GM21723 (cell line): ENCODE measurements around the gene CNTNAP1.

ENCODE experiments used
- ATAC-seq: cut with Tn5 transposase; IDR thresholded peaks from one replicate; pipeline ENCODE4 v1.9.1; 2021; ENCODE audit warnings: mild to moderate bottlenecking, moderate library complexity; ENCODE audit not compliant: unreplicated experiment

The CNTNAP1 gene

DNA sequence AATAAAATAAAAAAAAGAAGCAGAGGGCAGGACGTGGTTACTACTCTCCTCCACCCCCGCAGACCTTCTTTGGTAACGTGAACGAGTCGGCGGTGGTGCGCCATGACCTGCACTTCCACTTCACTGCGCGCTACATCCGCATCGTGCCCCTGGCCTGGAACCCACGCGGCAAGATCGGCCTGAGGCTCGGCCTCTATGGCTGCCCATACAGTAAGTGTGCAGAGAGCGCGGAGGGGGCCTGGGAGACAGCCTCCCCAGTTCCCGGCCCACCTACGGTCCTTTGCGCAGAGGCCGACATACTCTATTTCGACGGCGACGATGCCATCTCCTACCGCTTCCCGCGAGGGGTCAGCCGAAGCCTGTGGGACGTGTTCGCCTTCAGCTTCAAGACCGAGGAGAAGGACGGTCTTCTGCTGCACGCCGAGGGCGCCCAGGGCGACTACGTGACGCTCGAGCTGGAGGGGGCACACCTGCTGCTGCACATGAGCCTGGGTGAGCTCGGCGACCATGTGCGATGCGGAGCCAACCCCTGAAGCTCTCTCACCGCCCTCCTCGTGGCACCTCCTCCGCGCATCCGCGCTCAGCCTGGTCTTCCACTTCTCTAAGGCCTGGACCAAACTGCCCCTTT, 2.7 kb downstream of the CNTNAP1 start:
- no peak for ATAC-seq

DNA sequence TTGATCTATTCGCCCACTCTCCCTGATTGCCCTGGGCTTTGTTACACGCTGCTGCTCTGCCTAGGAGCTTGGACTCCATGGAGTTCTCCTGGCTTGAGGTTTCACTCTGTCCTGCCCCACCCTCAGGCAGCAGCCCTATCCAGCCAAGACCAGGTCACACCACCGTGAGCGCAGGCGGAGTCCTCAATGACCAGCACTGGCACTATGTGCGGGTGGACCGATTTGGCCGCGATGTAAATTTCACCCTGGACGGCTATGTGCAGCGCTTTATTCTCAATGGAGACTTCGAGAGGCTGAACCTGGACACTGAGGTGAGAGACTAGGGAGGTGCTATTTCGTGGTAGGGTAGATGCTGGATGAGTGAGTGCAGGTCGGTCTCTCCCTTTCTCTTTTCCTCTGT, 3.5 kb downstream of the CNTNAP1 start:
- no peak for ATAC-seq

- no peak for ATAC-seq
These were observed 4.3 kb downstream of the CNTNAP1 start for GRCh38 chr17:42686520-42687128.

DNA sequence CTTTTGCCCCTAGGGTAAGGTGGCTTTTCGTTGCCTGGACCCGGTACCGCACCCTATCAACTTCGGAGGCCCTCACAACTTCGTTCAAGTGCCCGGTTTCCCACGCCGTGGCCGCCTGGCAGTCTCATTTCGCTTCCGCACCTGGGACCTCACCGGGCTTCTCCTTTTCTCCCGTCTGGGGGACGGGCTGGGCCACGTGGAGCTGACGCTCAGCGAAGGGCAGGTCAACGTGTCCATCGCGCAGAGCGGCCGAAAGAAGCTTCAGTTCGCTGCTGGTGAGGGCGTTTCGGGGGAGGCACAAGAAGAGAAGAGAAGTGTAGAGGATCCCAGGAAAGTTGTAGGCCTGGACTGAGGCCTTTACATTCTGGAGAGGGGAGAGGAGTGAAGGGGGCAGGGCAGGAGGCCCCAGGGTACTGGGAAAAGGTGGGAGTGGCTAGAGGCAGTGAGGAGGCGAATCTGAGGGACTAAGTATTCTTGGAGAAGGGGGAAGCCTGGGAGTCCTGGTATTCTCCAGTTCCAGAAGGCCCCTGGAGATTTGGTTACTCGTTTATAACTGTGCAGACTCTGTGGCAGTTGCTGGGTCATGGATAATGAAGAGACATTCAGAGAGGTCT, 5.5 kb downstream of the CNTNAP1 start:
- no peak for ATAC-seq

DNA sequence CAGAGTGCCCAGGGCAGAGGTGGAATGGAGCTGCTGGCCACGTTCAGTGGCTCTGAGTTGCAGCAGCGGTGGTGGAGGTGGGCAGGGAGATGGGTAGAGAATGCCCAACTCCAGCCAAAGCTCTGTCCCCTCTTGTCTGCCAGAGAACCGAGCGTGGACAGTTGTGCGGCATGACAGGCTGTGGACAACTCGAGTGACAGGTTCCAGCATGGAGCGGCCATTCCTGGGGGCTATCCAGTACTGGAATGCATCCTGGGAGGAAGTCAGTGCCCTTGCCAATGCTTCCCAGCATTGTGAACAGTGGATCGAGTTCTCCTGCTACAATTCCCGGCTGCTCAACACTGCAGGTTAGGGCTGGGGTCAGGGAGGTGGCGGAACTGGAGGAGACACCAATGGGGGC, 8.3 kb downstream of the CNTNAP1 start:
- no peak for ATAC-seq

GRCh38 chr17:42691021-42691545, 8.8 kb downstream of the CNTNAP1 start:
- no peak for ATAC-seq

DNA sequence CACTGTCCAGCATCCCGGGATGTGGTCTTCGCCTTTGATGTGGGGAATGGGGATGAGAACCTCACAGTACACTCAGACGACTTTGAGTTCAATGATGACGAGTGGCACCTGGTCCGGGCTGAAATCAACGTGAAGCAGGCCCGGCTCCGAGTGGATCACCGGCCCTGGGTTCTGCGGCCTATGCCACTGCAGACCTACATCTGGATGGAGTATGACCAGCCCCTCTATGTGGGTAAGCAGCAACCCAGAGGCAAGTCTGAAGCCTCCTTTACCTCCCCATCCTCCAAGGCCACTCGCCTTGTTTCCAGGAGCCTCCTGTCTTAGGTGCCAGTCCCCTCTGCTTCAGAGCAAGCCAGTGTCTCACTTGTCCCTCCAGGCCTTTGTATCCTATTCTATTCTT, 10.2 kb downstream of the CNTNAP1 start:
- no peak for ATAC-seq

DNA sequence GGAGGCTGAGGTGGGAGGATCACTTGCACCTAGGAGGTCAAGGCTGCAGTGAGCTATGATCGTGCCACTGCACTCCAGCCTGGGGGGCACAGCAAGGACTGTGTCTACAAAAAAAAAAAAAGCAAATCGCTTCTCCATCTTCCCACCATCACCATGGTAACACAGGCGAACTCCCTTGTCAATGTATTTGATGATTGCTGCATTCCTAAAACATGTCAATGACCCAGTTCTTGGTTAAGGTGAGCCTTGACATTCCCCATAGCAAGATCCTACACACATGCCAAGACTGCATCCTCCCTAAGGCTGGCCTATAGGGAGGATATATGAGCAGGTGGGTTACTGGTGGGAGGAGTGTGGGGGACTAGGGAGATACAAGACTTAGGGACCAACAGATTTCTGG, 12.2 kb downstream of the CNTNAP1 start:
- no peak for ATAC-seq

GRCh38 chr17:42695500-42695899, 13.2 kb downstream of the CNTNAP1 start:
- ATAC-seq = no peak

GRCh38 chr17:42697108-42697811, 14.9 kb downstream of the CNTNAP1 start:
- no peak for ATAC-seq

DNA sequence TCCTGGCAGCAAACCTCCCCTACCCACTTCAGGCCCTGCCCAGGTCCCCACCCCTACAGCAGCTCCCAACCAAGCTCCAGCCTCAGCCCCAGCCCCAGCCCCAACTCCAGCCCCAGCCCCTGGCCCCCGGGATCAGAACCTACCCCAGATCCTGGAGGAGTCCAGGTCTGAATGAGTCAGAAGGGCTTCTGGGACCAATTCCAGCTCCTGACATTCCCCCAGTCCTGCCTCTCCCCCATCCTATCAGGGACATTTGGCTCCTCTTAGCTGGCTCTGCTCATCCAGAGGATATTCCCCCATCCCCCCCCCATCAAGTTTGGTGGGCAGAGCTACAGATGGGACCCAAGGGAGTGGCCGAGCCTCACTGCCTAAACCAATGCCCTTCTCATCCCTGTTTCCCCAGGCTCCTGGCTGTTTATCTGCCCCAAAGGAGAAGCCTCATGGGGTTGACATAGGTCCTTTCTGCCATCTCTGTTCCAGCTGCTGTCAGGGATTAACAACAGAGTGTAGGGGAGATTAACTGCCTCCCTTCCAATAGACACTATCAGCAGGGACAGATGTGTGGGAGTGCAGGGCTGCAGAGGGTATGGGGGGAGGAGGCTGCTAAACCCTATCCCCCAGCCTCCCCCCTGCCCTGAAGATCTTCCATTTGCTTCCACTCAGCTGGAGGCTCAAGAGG, 16.5 kb downstream of the CNTNAP1 start:
- no peak for ATAC-seq

DNA sequence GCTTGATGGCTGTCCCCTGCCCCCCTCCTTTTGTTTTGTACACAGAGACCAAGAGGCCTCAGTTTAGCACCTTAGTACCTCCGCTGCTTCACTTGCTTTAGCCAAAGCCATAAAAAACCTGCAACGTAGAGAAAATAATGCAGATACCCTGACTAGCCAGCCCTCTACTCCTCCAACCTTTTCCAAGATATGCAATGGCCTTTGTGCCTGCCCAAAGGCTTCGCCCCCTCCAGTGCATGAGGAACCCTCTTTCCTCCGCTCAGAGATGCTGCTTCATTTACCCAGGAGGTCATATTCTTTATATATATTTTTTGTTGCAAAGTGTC, 17.0 kb downstream of the CNTNAP1 start:
- no peak for ATAC-seq

GRCh38 chr17:42700586-42701289, 18.4 kb downstream of the CNTNAP1 start:
- ATAC-seq = no peak

GRCh38 chr17:42702446-42702845, 20.1 kb downstream of the CNTNAP1 start:
- ATAC-seq = no peak

- ATAC-seq = peak; percentile 13
These were observed 22.1 kb downstream of the CNTNAP1 start for GRCh38 chr17:42704490-42704836.

- ATAC-seq = peak; percentile 86
These were observed 22.6 kb downstream of the CNTNAP1 start for GRCh38 chr17:42704837-42705494.

GRCh38 chr17:42706732-42707131, 24.4 kb downstream of the CNTNAP1 start:
- no peak for ATAC-seq

GRCh38 chr17:42708588-42708987, 26.3 kb downstream of the CNTNAP1 start:
- no peak for ATAC-seq

GRCh38 chr17:42709561-42709960, 27.2 kb downstream of the CNTNAP1 start:
- ATAC-seq = no peak

DNA sequence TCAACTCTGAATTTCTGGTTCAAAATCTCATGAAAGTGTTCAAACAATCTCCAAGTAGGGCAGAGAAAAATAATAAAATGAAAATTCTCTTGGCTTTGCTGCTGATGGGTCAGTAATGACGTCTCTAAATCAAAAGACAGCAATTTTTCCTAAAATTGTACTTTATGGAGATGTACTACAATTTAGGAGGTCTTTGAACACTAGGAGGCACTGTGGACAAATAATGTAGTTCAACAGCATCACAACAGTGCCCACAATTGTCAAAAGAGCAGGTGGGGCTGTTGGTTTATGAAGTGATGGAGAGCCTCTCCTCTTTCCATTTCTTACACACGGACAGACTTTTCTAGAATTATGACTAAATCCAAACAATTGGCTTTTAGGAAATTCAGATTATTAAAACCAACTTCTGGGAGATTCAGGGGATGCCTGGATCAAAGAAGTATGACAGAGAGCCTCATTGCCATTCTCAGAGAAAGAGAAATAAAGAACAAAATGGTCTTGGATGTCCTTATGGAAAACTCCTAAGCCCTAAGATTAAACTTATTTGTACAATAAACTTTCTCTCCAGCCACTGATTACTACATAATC, 38.8 kb downstream of the CNTNAP1 start:
- no peak for ATAC-seq
